ENCODE data around the gene RNF144A.

The RNF144A gene

GRCh38 chr2:6951046-6951445 is 33.8 kb downstream of the RNF144A start:
- DNase-seq, result no peak

GRCh38 chr2:6952101-6952500 is 34.9 kb downstream of the RNF144A start:
- no peak for DNase-seq

GRCh38 chr2:6954586-6954985 is 37.4 kb downstream of the RNF144A start:
- no peak for DNase-seq

- DNase-seq, result no peak
Measured at GRCh38 chr2:6955511-6956136, 38.4 kb downstream of the RNF144A start.

- DNase-seq, result no peak
Measured at GRCh38 chr2:6956566-6956965, 39.4 kb downstream of the RNF144A start.

GRCh38 chr2:6957031-6957714 is 40.0 kb downstream of the RNF144A start:
- DNase-seq, result no peak

GRCh38 chr2:6957910-6958615 is 40.9 kb downstream of the RNF144A start:
- no peak for DNase-seq

- no peak for DNase-seq
Measured at GRCh38 chr2:6958616-6959235, 41.5 kb downstream of the RNF144A start.

GRCh38 chr2:6959751-6960150 is 42.5 kb downstream of the RNF144A start:
- no peak for DNase-seq

- DNase-seq, result no peak
Measured at GRCh38 chr2:6960659-6961058, 43.4 kb downstream of the RNF144A start.

GRCh38 chr2:6963727-6964126 is 46.5 kb downstream of the RNF144A start:
- DNase-seq, result no peak

GRCh38 chr2:6965071-6965795 is 48.0 kb downstream of the RNF144A start:
- no peak for DNase-seq

- no peak for DNase-seq
Measured at GRCh38 chr2:6966446-6966940, 49.3 kb downstream of the RNF144A start.

GRCh38 chr2:6967301-6967700 is 50.1 kb downstream of the RNF144A start:
- no peak for DNase-seq

GRCh38 chr2:6968319-6969100 is 51.3 kb downstream of the RNF144A start:
- no peak for DNase-seq

GRCh38 chr2:6970551-6970950 is 53.3 kb downstream of the RNF144A start:
- DNase-seq, result no peak

GRCh38 chr2:6970976-6971480 is 53.8 kb downstream of the RNF144A start:
- DNase-seq, result no peak

GRCh38 chr2:6971502-6971901 is 54.3 kb downstream of the RNF144A start:
- no peak for DNase-seq

- no peak for DNase-seq
Measured at GRCh38 chr2:6972067-6972710, 55.0 kb downstream of the RNF144A start.

GRCh38 chr2:6973895-6974545 is 56.8 kb downstream of the RNF144A start:
- DNase-seq, result no peak

GRCh38 chr2:6975988-6976387 is 58.8 kb downstream of the RNF144A start:
- DNase-seq, result no peak

Measured in activated CD4-positive, alpha-beta T cell treated with anti-CD3 and anti-CD28 coated beads, Interleukin-2, amount 50 U/mL, for 1 hour (primary cell).